Esophagus muscularis mucosa (tissue), 4 donors: Measurements from ENCODE around the gene STAT5B.

Source experiments
- EP300 ChIP-seq: sonication (generic); formaldehyde crosslinking; IDR thresholded peaks from one replicate; pipeline ENCODE4 v1.6.1; 2017; ENCODE audit warnings: antibody characterized with exemption
- POLR2A ChIP-seq: fragments of 450-650 bp; IDR thresholded peaks from one replicate; pipeline ENCODE4 v1.6.1; 2017; ENCODE audit warnings: antibody characterized with exemption, moderate library complexity, mild to moderate bottlenecking, low read depth
- POLR2AphosphoS5 ChIP-seq, 2 donors: sonication (generic); formaldehyde crosslinking; IDR thresholded peaks; one replicate each; pipeline ENCODE4 v1.6.1; 2017; ENCODE audit warnings: antibody characterized with exemption in 2 of 2
- TF ChIP-seq, protein P1 (sequence below), 3 experiments: fragments of 200-600 bp in 2 of 3; fragments of 450-650 bp in 1 of 3; sonication (generic) in 2 of 3; IDR thresholded peaks; one replicate each; pipeline ENCODE4 v1.5.1; 2017 to 2019; ENCODE audit warnings: antibody characterized with exemption in 3 of 3, mild to moderate bottlenecking in 2 of 3, moderate library complexity in 1 of 3

- TF ChIP-seq, protein P1, sequence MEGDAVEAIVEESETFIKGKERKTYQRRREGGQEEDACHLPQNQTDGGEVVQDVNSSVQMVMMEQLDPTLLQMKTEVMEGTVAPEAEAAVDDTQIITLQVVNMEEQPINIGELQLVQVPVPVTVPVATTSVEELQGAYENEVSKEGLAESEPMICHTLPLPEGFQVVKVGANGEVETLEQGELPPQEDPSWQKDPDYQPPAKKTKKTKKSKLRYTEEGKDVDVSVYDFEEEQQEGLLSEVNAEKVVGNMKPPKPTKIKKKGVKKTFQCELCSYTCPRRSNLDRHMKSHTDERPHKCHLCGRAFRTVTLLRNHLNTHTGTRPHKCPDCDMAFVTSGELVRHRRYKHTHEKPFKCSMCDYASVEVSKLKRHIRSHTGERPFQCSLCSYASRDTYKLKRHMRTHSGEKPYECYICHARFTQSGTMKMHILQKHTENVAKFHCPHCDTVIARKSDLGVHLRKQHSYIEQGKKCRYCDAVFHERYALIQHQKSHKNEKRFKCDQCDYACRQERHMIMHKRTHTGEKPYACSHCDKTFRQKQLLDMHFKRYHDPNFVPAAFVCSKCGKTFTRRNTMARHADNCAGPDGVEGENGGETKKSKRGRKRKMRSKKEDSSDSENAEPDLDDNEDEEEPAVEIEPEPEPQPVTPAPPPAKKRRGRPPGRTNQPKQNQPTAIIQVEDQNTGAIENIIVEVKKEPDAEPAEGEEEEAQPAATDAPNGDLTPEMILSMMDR (IDR thresholded peaks at IDR 0.05), result no peak
- TF ChIP-seq POLR2A (no peak), EP300 (no peak), POLR2AphosphoS5 (IDR thresholded peaks at IDR 0.05) (no peak)
Observed at GRCh38 chr17:42255445-42255844, 20.7 kb downstream of the STAT5B start.
